ENCODE data around the gene SYNPO2L. TPM values are rescaled to one million over a fixed set of nuclear protein-coding genes. Genes with fewer than 3 reads are reported as not detected.
"Not testable (repeated sequence)": the region's sequence is repeated elsewhere in the genome, so short reads cannot be mapped to it uniquely, and the experiment has no call there.

The SYNPO2L gene
- total RNA-seq, 2 donors from 2014 or later, result 165 to 219 TPM

- intact Hi-C loops (cut with DNase I), result no loop called here
These were observed 27.4 kb downstream of the SYNPO2L start for GRCh38 chr10:73628405-73628804.

GRCh38 chr10:73627300-73627699 lies 28.5 kb downstream of the SYNPO2L start:
- intact Hi-C loops (cut with DNase I), result no loop called here
- no peak for ATAC-seq
- no peak for DNase-seq

More at GRCh38 chr10:73628405-73628804, 27.4 kb downstream of the SYNPO2L start:
- no peak for ATAC-seq
- no peak for DNase-seq

- ATAC-seq (peak; percentile 99), DNase-seq (peak; percentile 94)
- intact Hi-C loops (cut with DNase I), result no loop called here
These were observed 29.7 kb downstream of the SYNPO2L start for GRCh38 chr10:73625884-73626752.

GRCh38 chr10:73625004-73625883 lies 30.6 kb downstream of the SYNPO2L start:
- DNase-seq, result peak; percentile 33
- intact Hi-C loops (cut with DNase I), result no loop called here
- peak; percentile 66 to 80 for ATAC-seq

- intact Hi-C loops (cut with DNase I), result no loop called here
- DNase-seq, result no peak
These were observed 32.8 kb downstream of the SYNPO2L start for GRCh38 chr10:73623056-73623455.

GRCh38 chr10:73620974-73621373 lies 34.9 kb downstream of the SYNPO2L start:
- ATAC-seq; DNase-seq; intact Hi-C loops (cut with DNase I): not testable (repeated sequence)

More at GRCh38 chr10:73623056-73623455, 32.8 kb downstream of the SYNPO2L start:
- no peak for ATAC-seq

GRCh38 chr10:73617143-73617542 lies 38.7 kb downstream of the SYNPO2L start:
- DNase-seq; intact Hi-C loops (cut with DNase I); ATAC-seq: not testable (repeated sequence)

GRCh38 chr10:73614720-73615119 lies 41.1 kb downstream of the SYNPO2L start:
- intact Hi-C loops (cut with DNase I), result no loop called here
- ATAC-seq (no peak), DNase-seq (no peak)

- ATAC-seq (no peak), DNase-seq (no peak)
- intact Hi-C loops (cut with DNase I), result no loop called here
These were observed 46.7 kb downstream of the SYNPO2L start for GRCh38 chr10:73609116-73609515.

GRCh38 chr10:73601486-73601921 lies 54.3 kb downstream of the SYNPO2L start:
- DNase-seq (no peak), ATAC-seq (no peak)
- intact Hi-C loops (cut with DNase I), result no loop called here

GRCh38 chr10:73597346-73597745 lies 58.5 kb downstream of the SYNPO2L start:
- intact Hi-C loops (cut with DNase I), result no loop called here
- ATAC-seq (no peak), DNase-seq (no peak)

Other genes with a start within 250 kb of the SYNPO2L start
- 100 to 1,000 TPM in 1 of 2 donors, 10 to 100 TPM in 1; 97.0 to 116 TPM for gene ANXA7, start 242.0 kb downstream of the SYNPO2L start, total RNA-seq
- gene MSS51, start 222.5 kb downstream of the SYNPO2L start, total RNA-seq, result 1 to 10 TPM; 1.2 to 2.3 TPM
- gene PPP3CB, start 160.0 kb downstream of the SYNPO2L start, total RNA-seq, result 10 to 100 TPM; 44.0 to 45.7 TPM
- gene USP54, start 64.7 kb downstream of the SYNPO2L start, total RNA-seq, result 10 to 100 TPM; 30.5 to 47.8 TPM
- gene MYOZ1, start 14.6 kb downstream of the SYNPO2L start, total RNA-seq, result 10 to 100 TPM in 1 of 2 donors, 1 to 10 TPM in 1; 2.1 to 13.1 TPM
- 1 to 10 TPM; 4.2 to 4.4 TPM for gene AGAP5, start 42.1 kb upstream of the SYNPO2L start, total RNA-seq
- 10 to 100 TPM; 42.9 to 52.6 TPM for gene SEC24C, start 88.3 kb upstream of the SYNPO2L start, total RNA-seq
- gene CHCHD1, start 126.0 kb upstream of the SYNPO2L start, total RNA-seq, result 10 to 100 TPM; 21.7 to 24.7 TPM
- 10 to 100 TPM; 50.7 to 61.6 TPM for gene ZSWIM8, start 129.6 kb upstream of the SYNPO2L start, total RNA-seq
- 10 to 100 TPM; 14.1 to 20.2 TPM for gene NDST2, start 155.6 kb upstream of the SYNPO2L start, total RNA-seq
- gene CAMK2G, start 218.5 kb upstream of the SYNPO2L start, total RNA-seq, result 10 to 100 TPM; 12.0 to 12.4 TPM